Esophagus squamous epithelium (tissue), 5 donors: ENCODE results near the gene ATXN1. TPM values are rescaled to one million over a fixed set of nuclear protein-coding genes. Genes with fewer than 3 reads are reported as not detected.
A peak's percentile ranks its signal among the peaks of the same experiment; 100 is the strongest.

Experiments
- DNase-seq: peaks from one replicate; lab custom pipeline; 2025; lab: John Stamatoyannopoulos, UW
- H3K27ac ChIP-seq, 4 donors: fragments of 200-600 bp; sonication (generic); one replicate each; pipeline ENCODE4 v1.5.1; 2016 to 2019; ENCODE audit warnings: mild to moderate bottlenecking in 1 of 4
- H3K27me3 ChIP-seq, 4 donors: fragments of 200-600 bp; sonication (generic); 1 replicate in 3 of 4; 2 replicates in 1 of 4; pipeline versions ENCODE4 v1.5.1 to v1.6.0; 2017 to 2021; ENCODE audit warnings: antibody characterized with exemption in 1 of 4
- H3K36me3 ChIP-seq, 3 donors: fragments of 200-600 bp; sonication (generic); one replicate each; pipeline ENCODE4 v1.5.1; 2016 to 2019
- H3K4me1 ChIP-seq, 3 donors: fragments of 200-600 bp; sonication (generic); one replicate each; pipeline ENCODE4 v1.5.1; 2017 to 2019
- H3K4me3 ChIP-seq, 4 donors: fragments of 200-600 bp; sonication (generic); 1 replicate in 3 of 4; 2 replicates in 1 of 4; pipeline ENCODE4 v1.5.1; 2016 to 2019; ENCODE audit warnings: mild to moderate bottlenecking in 2 of 4, moderate library complexity in 1 of 4
- H3K9me3 ChIP-seq, 3 donors: fragments of 200-600 bp; sonication (generic); one replicate each; pipeline ENCODE4 v1.5.1; 2016 to 2019
- CTCF ChIP-seq, 6 experiments: fragments of 450-650 bp in 4 of 6; fragments of 200-600 bp in 2 of 6; sonication (generic) in 2 of 6; IDR thresholded peaks; one replicate each; pipeline ENCODE4 v1.5.1; 2016 to 2019; ENCODE audit warnings: antibody characterized with exemption in 6 of 6, mild to moderate bottlenecking in 4 of 6, moderate library complexity in 4 of 6
- POLR2A ChIP-seq, 4 donors: fragments of 450-650 bp; IDR thresholded peaks; one replicate each; pipeline ENCODE4 v1.6.1; 2017; ENCODE audit warnings: antibody characterized with exemption in 4 of 4, mild to moderate bottlenecking in 4 of 4, moderate library complexity in 3 of 4
- WGBS, 2 donors: methylation state at CpG; one replicate each; pipeline ENCODE4 v1.1.5; 2018; 5-methylcytosine and 5-hydroxymethylcytosine counted together
- intact Hi-C: fragments of 100-400 bp; cut with DNase I; formaldehyde crosslinking; loops from one replicate; pipeline ENCODE4 v1.15.0; 2022
- total RNA-seq, 4 donors: library from RNA; depleted of rRNA; stranded (reverse); fragments of >200 nt; gene quantifications; one replicate each; pipeline ENCODE4 v1.1.0, GENCODE V29; 2016
- donor health status: DM: yes; HTN: yes; CAD: no.

ATXN1 gene
- total RNA-seq, 4 donors from 2014 or later: 17.5 to 50.5 (median 28.5) TPM

DNA sequence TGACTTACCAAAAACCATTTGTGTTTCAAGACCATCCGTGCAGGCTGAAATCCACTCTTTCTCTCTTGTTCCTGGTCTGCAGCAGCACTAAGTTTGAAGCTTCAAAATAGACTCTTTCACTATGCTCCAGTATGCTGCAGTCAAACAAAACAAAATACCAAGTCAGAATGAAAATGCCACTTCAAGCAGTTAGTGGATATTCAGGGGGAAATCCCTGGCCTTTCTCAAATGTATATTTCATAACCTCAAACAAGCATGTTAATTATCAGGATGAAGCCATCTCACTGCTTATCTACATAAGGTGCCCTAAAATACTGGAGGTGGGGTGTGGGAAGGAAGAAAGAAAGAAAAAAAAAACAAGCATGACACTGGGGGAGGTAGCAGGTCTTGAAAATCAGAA is 103.5 kb downstream of the ATXN1 start:
- Histone ChIP-seq H3K27me3 (no peaks in the 10 kb centered on the region), H3K4me3 (no peak overlapping the region), H3K36me3 (peaks cover 0 to 48% (median 0%) of the 10 kb centered on the region in 3 donors), H3K27ac (no peak overlapping the region), H3K4me1 (peaks cover 5 to 14% (median 7%) of the 10 kb centered on the region in 3 donors), H3K9me3 (peaks cover 0 to 8% (median 4%) of the 10 kb centered on the region in 3 donors)
- WGBS, 2 donors: 68 to 73% methylated on average over 1 of the region's 1 CpG
- intact Hi-C loops: no loop called here
- TF ChIP-seq POLR2A (IDR thresholded peaks at IDR 0.05): no peak
- TF ChIP-seq CTCF (IDR thresholded peaks at IDR 0.05): no peak
- no peak for DNase-seq

- Histone ChIP-seq H3K27ac (no peak overlapping the region), H3K4me3 (no peak overlapping the region), H3K36me3 (peaks cover 0 to 40% (median 0%) of the 10 kb centered on the region in 3 donors), H3K9me3 (peaks cover 0 to 3% (median 0%) of the 10 kb centered on the region in 3 donors), H3K27me3 (no peaks in the 10 kb centered on the region), H3K4me1 (peaks cover 13 to 27% (median 18%) of the 10 kb centered on the region in 3 donors)
- 95 to 99% methylated on average over 4 of the region's 4 CpGs for WGBS, 2 donors
- no peak for TF ChIP-seq CTCF (IDR thresholded peaks at IDR 0.05)
- no peak for TF ChIP-seq POLR2A (IDR thresholded peaks at IDR 0.05)
- intact Hi-C loops: no loop called here
- DNase-seq: no peak
Measured at GRCh38 chr6:16656451-16656850, 104.8 kb downstream of the ATXN1 start.

GRCh38 chr6:16654701-16655100 is 106.6 kb downstream of the ATXN1 start:
- peak overlapping the region in 1 of 4 donors; percentile 34 for H3K27ac ChIP-seq
- TF ChIP-seq POLR2A (IDR thresholded peaks at IDR 0.05) (no peak), CTCF (IDR thresholded peaks at IDR 0.05) (no peak)
- 70 to 75% methylated on average over 1 of the region's 1 CpG for WGBS, 2 donors
- peaks cover 13 to 33% (median 18%) of the 10 kb centered on the region in 3 donors for H3K4me1 ChIP-seq
- no peak overlapping the region for H3K4me3 ChIP-seq
- DNase-seq: no peak
- H3K36me3 ChIP-seq: peaks cover 0 to 34% (median 0%) of the 10 kb centered on the region in 3 donors
- no peaks in the 10 kb centered on the region for H3K9me3 ChIP-seq
- intact Hi-C loops: no loop called here
- no peaks in the 10 kb centered on the region for H3K27me3 ChIP-seq

GRCh38 chr6:16653226-16653625 is 108.0 kb downstream of the ATXN1 start:
- no peak for DNase-seq
- Histone ChIP-seq H3K9me3 (no peaks in the 10 kb centered on the region), H3K27me3 (no peaks in the 10 kb centered on the region), H3K4me3 (no peak overlapping the region), H3K4me1 (peaks cover 13 to 33% (median 18%) of the 10 kb centered on the region in 3 donors), H3K27ac (peak overlapping the region; percentile 31 to 68 (median 60)), H3K36me3 (peaks cover 0 to 34% (median 0%) of the 10 kb centered on the region in 3 donors)
- intact Hi-C loops: no loop called here
- WGBS, 2 donors: 49 to 60% methylated on average over 7 of the region's 7 CpGs
- TF ChIP-seq CTCF (IDR thresholded peaks at IDR 0.05) (no peak), POLR2A (IDR thresholded peaks at IDR 0.05) (no peak)

DNA sequence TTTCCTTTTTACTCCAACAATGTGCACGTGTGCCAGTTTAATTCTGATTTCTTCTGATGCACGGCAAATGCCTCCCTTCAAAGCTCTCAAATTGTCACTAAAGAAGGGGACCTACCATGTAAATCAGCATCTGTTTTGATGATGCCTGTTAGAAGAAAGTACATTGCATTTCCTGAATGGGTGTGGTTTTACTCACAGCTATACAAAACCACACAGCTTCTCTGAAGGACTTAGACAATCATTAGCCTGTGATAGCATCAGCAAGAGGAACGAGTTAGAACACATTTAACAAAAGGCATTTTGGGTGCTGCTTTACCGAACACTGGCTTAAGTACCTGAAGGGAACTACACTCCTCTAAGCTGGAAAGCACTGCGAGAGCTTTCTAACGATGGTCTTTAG is 109.4 kb downstream of the ATXN1 start:
- Histone ChIP-seq H3K4me1 (peaks cover 13 to 33% (median 18%) of the 10 kb centered on the region in 3 donors), H3K4me3 (no peak overlapping the region), H3K27ac (peak overlapping the region; percentile 61 to 72 (median 67)), H3K27me3 (no peaks in the 10 kb centered on the region), H3K9me3 (no peaks in the 10 kb centered on the region), H3K36me3 (peaks cover 0 to 25% (median 0%) of the 10 kb centered on the region in 3 donors)
- intact Hi-C loops: no loop called here
- DNase-seq: no peak
- 30 to 50% methylated on average over 6 of the region's 6 CpGs for WGBS, 2 donors
- no peak for TF ChIP-seq CTCF (IDR thresholded peaks at IDR 0.05)
- TF ChIP-seq POLR2A (IDR thresholded peaks at IDR 0.05): peak in 1 of 4 donors; percentile 12
